PC-9 (cell line): ENCODE measurements around the gene OSGIN1. TPM values are rescaled to one million over a fixed set of nuclear protein-coding genes. Genes with fewer than 3 reads are reported as not detected.

Experiments
- BruUV-seq: library from RNA; stranded (reverse); fragments of 400-500 nt; replicated peaks from 2 replicates; lab custom pipeline; 2021; lab: Mats Ljungman, UMichigan
- CTCF ChIA-PET: fragments of 300-600 bp; sonication (Branson Sonifier 250); formaldehyde crosslinking; loops from one replicate; lab custom pipeline; 2022; ENCODE audit warnings: antibody characterized with exemption; lab: Charles Lee
- POLR2A ChIA-PET: fragments of 300-600 bp; sonication (Branson Sonifier 250); formaldehyde crosslinking; loops from one replicate; lab custom pipeline; 2022; ENCODE audit warnings: antibody characterized with exemption; ENCODE audit not compliant: unreplicated experiment; lab: Charles Lee
- DNase-seq, 2 experiments: peaks; one replicate each; pipeline versions ENCODE4 v3.0.0 to v3.0.0-alpha.2; 2015 to 2022; ENCODE audit warnings: mixed read lengths in 1 of 2
- H2AFZ ChIP-seq: fragments of 200-600 bp; sonication (generic); 2 replicates; pipeline ENCODE4 v1.8.1; 2017; ENCODE audit warnings: antibody characterized with exemption
- H3F3A ChIP-seq: fragments of 200-600 bp; sonication (generic); 2 replicates; pipeline ENCODE4 v1.8.1; 2017; ENCODE audit warnings: antibody characterized with exemption, mild to moderate bottlenecking, low read depth; ENCODE audit not compliant: insufficient read depth
- H3K27ac ChIP-seq: fragments of 200-600 bp; sonication (generic); 2 replicates; pipeline ENCODE4 v1.6.1; 2016; ENCODE audit warnings: mixed run types
- H3K27me3 ChIP-seq: fragments of 200-600 bp; sonication (generic); 2 replicates; pipeline ENCODE4 v1.6.1; 2016; ENCODE audit warnings: low read depth, mixed run types; ENCODE audit not compliant: insufficient read depth
- H3K36me3 ChIP-seq: fragments of 200-600 bp; sonication (generic); 2 replicates; pipeline ENCODE4 v1.6.1; 2016; ENCODE audit warnings: low read depth, mixed run types
- H3K4me1 ChIP-seq: fragments of 200-600 bp; sonication (generic); replicated peaks from 2 replicates; pipeline ENCODE4 v1.6.1; 2016; ENCODE audit warnings: mixed run types; ENCODE audit not compliant: insufficient read depth
- H3K4me2 ChIP-seq: fragments of 200-600 bp; sonication (generic); 2 replicates; pipeline ENCODE4 v1.6.1; 2017; ENCODE audit warnings: mixed run types
- H3K4me3 ChIP-seq: fragments of 200-600 bp; sonication (generic); 2 replicates; pipeline ENCODE4 v1.6.1; 2016; ENCODE audit warnings: mixed run types
- H3K79me2 ChIP-seq: fragments of 200-600 bp; sonication (generic); 2 replicates; pipeline ENCODE4 v1.6.1; 2017; ENCODE audit warnings: low read depth, mixed run types
- H3K9me2 ChIP-seq: fragments of 200-600 bp; sonication (generic); 2 replicates; pipeline ENCODE4 v1.8.1; 2017; ENCODE audit warnings: mild to moderate bottlenecking; ENCODE audit not compliant: insufficient read depth
- H3K9me3 ChIP-seq: fragments of 200-600 bp; sonication (generic); 2 replicates; pipeline ENCODE4 v1.8.1; 2016; ENCODE audit warnings: low read depth; ENCODE audit not compliant: insufficient read depth
- H4K20me1 ChIP-seq: fragments of 200-600 bp; sonication (generic); 2 replicates; pipeline ENCODE4 v1.8.1; 2017; ENCODE audit not compliant: insufficient read depth
- EZH2 ChIP-seq: fragments of 200-600 bp; sonication (generic); IDR thresholded peaks from 2 replicates; pipeline ENCODE4 v1.8.0; 2017; ENCODE audit warnings: antibody characterized with exemption, low read depth
- intact Hi-C: fragments of 100-400 bp; cut with micrococcal nuclease; formaldehyde crosslinking; loops from one replicate; pipeline ENCODE4 v1.10.0; 2022; ENCODE audit not compliant: unreplicated experiment
- total RNA-seq: library from RNA; stranded (reverse); gene quantifications from 2 replicates; pipeline ENCODE4 v1.2.3, GENCODE V29; 2021
- TF ChIP-seq, protein P1 (sequence below): fragments of 200-600 bp; sonication (generic); conservative IDR thresholded peaks from 2 replicates; pipeline ENCODE4 v1.6.1; 2017; ENCODE audit warnings: mixed run types, antibody characterized with exemption, mild to moderate bottlenecking, moderate library complexity

The OSGIN1 gene
- total RNA-seq, 1 experiment from 2014 or later, result 44.8 TPM

DNA sequence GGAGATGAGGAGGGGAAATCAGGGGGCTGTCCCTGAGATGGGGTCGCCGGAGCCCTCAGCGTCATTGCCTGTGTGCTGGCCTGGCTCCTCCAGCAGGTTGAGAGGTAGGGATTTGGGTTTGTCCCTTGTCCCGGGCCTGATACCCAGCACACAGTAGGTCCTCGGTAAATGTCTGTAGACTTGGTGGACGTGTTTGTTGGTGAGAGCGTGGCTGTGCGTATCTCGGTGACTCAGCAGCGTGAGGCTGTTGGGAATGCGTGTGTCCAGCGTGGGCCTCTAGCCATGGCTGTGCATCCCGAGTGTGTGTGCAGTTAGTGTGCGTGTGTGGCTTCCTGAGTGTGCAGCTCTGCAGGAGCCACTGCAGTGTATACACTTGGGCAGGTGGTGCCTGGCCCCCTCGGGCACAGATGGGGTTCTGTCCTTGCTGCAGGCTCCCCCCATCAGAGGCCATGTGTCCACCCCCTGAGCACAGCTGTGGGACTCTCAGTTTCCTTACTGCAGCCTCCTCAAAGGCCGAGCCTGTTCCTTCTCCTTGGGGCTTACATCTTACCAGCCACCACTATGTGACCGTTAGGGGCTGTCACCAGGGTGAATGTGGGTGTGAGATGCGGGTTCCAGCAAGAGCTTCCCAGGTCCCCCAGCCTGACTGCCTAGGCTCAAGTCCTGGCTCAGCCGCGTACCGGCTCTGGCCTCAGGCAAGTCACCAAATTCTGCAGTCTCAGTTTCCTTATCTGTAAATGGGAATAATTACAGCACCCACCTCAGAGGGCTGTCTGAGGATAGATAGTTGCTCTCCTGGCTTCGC, 20.7 kb downstream of the OSGIN1 start:
- no peaks in the 10 kb centered on the region for H3K27me3 ChIP-seq
- intact Hi-C loops, result loop anchor here (5.0 kb wide), 1 partner anchor 69 kb away; the partner anchor contains the start of gene SLC38A8
- H3K9me3 ChIP-seq, result no peaks in the 10 kb centered on the region
- no TSS peak for BruUV-seq
- H3K9me2 ChIP-seq, result no peaks in the 10 kb centered on the region
- POLR2A ChIA-PET, result no interaction called here
- TF ChIP-seq, protein P1, sequence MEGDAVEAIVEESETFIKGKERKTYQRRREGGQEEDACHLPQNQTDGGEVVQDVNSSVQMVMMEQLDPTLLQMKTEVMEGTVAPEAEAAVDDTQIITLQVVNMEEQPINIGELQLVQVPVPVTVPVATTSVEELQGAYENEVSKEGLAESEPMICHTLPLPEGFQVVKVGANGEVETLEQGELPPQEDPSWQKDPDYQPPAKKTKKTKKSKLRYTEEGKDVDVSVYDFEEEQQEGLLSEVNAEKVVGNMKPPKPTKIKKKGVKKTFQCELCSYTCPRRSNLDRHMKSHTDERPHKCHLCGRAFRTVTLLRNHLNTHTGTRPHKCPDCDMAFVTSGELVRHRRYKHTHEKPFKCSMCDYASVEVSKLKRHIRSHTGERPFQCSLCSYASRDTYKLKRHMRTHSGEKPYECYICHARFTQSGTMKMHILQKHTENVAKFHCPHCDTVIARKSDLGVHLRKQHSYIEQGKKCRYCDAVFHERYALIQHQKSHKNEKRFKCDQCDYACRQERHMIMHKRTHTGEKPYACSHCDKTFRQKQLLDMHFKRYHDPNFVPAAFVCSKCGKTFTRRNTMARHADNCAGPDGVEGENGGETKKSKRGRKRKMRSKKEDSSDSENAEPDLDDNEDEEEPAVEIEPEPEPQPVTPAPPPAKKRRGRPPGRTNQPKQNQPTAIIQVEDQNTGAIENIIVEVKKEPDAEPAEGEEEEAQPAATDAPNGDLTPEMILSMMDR, result no peak
- no peaks in the 10 kb centered on the region for H3K4me1 ChIP-seq
- no peak overlapping the region for H3K4me2 ChIP-seq
- H3K27ac ChIP-seq, result no peak overlapping the region
- CTCF ChIA-PET, result no interaction called here
- DNase-seq, result no peak
- H3K4me3 ChIP-seq, result no peak overlapping the region
- no peak overlapping the region for H2AFZ ChIP-seq
- no peaks in the 10 kb centered on the region for H4K20me1 ChIP-seq
- no peaks in the 10 kb centered on the region for H3K79me2 ChIP-seq
- no peaks in the 10 kb centered on the region for H3F3A ChIP-seq
- no peaks in the 10 kb centered on the region for H3K36me3 ChIP-seq

DNA sequence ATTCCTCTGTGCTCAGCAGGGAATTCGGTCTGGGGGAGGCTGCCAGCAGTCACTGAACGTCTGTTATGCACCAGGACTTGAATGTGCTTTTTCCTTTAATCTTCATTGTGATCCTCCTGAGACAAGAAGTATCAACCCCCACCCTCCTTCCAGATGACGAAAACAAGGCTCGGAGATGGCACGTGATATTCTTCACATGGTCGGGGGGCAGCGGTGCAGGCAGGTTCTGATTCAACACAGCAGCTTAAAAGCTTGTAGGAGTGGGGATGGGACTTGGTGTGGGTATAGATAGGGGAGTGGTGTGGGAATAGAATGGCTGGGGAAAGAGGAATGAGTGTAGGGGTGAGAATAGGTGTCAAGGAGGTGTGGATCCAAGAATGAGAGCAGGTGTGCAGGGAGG, 21.4 kb downstream of the OSGIN1 start:
- no peak for DNase-seq
- intact Hi-C loops, result loop anchor here (5.0 kb wide), 1 partner anchor 68 kb away; the partner anchor contains the start of gene SLC38A8
- ChIA-PET POLR2A (no interaction called here), CTCF (no interaction called here)
- Histone ChIP-seq H3K36me3 (no peaks in the 10 kb centered on the region), H3K79me2 (no peaks in the 10 kb centered on the region), H3K27me3 (no peaks in the 10 kb centered on the region), H3K9me2 (no peaks in the 10 kb centered on the region), H2AFZ (no peak overlapping the region), H3F3A (no peaks in the 10 kb centered on the region), H4K20me1 (no peaks in the 10 kb centered on the region), H3K9me3 (no peaks in the 10 kb centered on the region), H3K4me3 (no peak overlapping the region), H3K4me2 (no peak overlapping the region), H3K27ac (no peak overlapping the region), H3K4me1 (no peaks in the 10 kb centered on the region)
- no TSS peak for BruUV-seq
- TF ChIP-seq, protein P1, result no peak
- no peak for TF ChIP-seq EZH2

DNA sequence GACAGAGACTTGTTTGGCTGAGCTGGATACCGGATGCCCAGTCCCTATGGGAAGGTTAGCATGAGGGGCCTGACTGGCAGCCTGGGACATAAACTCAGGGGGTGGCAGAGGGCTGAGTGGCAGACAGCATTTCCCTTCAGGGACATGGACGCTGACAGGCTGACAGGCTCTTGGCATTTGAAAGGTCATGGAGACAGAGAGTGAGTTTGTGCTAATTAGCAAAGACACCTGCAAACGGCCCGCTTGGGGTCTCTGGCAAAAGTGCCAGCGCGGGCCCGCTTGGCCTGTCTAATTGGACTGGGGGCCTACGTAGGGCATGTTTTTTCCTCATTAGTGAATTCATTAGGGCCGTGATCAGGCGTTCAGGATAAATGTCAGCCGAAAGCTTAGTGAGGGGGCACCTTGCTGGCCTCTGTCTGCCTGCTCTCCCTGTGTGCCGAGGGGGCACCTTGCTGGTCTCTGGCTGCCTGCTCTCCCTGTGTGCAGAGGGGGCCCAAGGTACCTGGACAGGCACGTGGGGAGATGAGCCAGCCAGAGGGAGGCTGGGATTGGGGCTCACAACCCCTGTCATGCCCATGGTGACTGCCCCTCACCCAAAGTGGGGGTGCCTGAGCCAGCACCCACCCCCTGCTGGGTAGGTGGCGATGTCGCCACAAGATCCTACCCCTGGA, 22.7 kb downstream of the OSGIN1 start:
- no peak for DNase-seq
- no peaks in the 10 kb centered on the region for H3K27me3 ChIP-seq
- no peaks in the 10 kb centered on the region for H3K9me3 ChIP-seq
- H4K20me1 ChIP-seq, result no peaks in the 10 kb centered on the region
- H3K4me3 ChIP-seq, result no peak overlapping the region
- H3K4me1 ChIP-seq, result no peaks in the 10 kb centered on the region
- no peak overlapping the region for H3K27ac ChIP-seq
- POLR2A ChIA-PET, result no interaction called here
- BruUV-seq, result no TSS peak
- H3K9me2 ChIP-seq, result no peaks in the 10 kb centered on the region
- no peaks in the 10 kb centered on the region for H3F3A ChIP-seq
- no peak for TF ChIP-seq EZH2
- TF ChIP-seq, protein P1, result no peak
- CTCF ChIA-PET, result no interaction called here
- H3K79me2 ChIP-seq, result no peaks in the 10 kb centered on the region
- no peaks in the 10 kb centered on the region for H3K36me3 ChIP-seq
- H2AFZ ChIP-seq, result no peak overlapping the region
- intact Hi-C loops, result no loop called here
- no peak overlapping the region for H3K4me2 ChIP-seq
